HG02759 (cell line): ENCODE results near the gene FBN2.
"Not testable (repeated sequence)": the region's sequence is repeated elsewhere in the genome, so short reads cannot be mapped to it uniquely, and the experiment has no call there.

Source experiments
- ATAC-seq: cut with Tn5 transposase; IDR thresholded peaks from one replicate; pipeline ENCODE4 v1.9.1; 2021; ENCODE audit warnings: mild to moderate bottlenecking, moderate library complexity; ENCODE audit not compliant: unreplicated experiment

Gene FBN2

DNA sequence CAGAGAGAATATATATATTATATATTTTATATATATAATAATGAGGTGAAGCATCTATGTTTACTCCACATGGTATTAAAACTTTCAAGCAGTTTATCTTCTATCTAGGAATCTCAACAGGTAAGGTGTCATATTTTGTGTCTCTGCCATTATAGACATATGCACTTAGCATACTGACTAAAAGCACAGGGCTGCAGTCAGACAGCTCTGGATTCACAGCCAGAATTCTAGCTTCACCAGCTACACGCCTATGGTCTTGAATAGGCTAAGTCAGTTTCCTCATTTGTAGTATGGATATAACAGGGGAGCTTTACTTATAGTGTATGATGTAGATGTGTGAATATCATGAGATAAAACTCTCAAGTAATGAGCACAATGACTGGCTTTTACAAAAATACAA, 57.9 kb downstream of the FBN2 start:
- no peak for ATAC-seq

- no peak for ATAC-seq
Observed at GRCh38 chr5:128478386-128479368, 59.4 kb downstream of the FBN2 start.

GRCh38 chr5:128477944-128478343, 60.1 kb downstream of the FBN2 start:
- ATAC-seq, result no peak

- no peak for ATAC-seq
Observed at GRCh38 chr5:128475693-128476092, 62.4 kb downstream of the FBN2 start.

DNA sequence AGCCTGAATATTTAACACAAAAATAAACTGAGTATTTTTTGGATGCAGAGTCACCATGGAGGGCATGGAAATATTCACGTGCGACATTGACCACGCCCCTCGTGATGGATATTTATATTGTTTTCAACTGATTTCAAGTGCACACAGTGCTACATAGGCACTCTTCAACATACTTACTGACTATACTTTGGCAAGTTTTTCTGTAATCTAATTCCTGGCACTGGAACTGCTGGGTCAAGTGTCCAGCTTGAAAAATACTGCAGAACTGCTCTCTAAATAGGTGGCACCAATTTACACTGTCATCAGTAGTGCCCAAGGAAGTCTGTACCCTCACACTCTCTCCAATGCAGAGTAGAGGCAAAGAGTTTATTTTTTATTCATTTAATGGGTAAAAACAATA, 65.1 kb downstream of the FBN2 start:
- no peak for ATAC-seq

- no peak for ATAC-seq
Observed at GRCh38 chr5:128472036-128472435, 66.0 kb downstream of the FBN2 start.

DNA sequence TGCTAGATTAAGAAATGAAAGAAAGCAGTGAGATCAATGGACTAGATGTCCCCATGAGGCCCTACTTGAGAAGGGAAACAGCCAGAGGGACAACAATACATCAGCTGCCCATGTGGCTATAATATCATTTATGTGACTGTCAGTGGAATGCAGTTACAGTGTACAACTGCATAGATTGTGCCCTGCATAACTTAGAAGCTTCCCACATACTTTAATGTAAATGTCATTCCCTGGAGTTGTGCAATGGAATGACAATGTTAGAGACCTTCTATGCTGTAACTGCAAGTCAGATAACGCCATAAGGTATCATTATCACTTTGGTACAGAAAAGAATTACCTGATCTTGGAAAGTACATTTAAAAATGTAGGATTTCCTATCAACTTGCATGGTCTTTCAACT, 67.4 kb downstream of the FBN2 start:
- ATAC-seq, result no peak

GRCh38 chr5:128469912-128470311, 68.1 kb downstream of the FBN2 start:
- no peak for ATAC-seq

- ATAC-seq, result no peak
Observed at GRCh38 chr5:128466980-128467379, 71.1 kb downstream of the FBN2 start.

- no peak for ATAC-seq
Observed at GRCh38 chr5:128466554-128466953, 71.5 kb downstream of the FBN2 start.

DNA sequence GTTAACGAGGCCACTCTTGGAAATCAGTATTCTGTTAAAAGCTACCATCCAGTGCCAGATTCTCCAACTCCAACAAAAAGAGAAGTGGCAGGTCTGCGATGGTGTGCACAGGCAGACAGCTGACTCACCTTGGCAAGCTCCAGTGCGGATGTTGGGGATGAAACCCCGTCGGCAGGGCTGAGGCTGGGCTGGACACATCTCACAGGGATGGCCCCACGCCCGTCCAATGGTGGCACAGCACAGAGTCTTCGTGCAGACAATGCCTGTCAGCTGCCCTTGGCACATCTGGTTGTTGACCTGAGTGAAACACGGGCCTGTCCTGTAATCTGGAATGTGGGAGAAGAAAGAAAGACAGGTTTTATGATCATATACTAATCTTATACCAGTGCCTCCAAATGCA, 73.4 kb downstream of the FBN2 start:
- no peak for ATAC-seq

- no peak for ATAC-seq
Observed at GRCh38 chr5:128462330-128462729, 75.7 kb downstream of the FBN2 start.

DNA sequence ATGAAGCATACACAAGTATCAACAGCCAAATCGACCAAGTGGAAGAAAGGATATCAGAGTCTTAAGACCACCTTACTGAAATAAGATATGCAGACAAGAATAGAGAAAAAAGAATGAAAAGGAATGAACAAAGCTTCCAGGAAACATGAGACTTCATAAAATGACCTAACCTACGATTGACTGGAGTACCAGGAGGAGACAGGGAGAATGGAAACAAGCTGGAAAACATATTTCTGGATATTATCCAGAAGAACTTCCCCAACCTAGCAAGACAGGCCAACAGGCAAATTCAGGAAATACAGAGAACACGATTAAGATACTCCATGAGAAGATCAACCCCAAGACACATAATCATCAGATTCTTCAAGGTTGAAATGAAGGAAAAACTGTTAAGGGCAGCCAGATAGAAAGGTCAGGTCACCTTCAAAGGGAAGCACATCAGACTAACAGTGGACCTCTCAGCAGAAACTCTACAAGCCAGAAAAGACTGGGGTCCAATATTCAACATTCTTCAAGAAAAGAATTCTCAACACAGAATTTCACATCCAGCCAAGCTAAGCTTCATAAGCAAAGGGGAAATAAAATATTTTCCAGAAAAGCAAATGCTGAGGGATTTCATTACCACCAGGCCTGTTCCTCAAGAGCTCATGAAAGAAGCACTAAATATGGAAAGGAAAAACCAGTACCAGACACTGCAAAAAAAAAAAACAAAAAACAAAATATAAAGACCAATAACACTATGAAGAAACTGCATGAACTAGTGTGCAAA, 80.7 kb downstream of the FBN2 start:
- ATAC-seq, result not testable (repeated sequence)

DNA sequence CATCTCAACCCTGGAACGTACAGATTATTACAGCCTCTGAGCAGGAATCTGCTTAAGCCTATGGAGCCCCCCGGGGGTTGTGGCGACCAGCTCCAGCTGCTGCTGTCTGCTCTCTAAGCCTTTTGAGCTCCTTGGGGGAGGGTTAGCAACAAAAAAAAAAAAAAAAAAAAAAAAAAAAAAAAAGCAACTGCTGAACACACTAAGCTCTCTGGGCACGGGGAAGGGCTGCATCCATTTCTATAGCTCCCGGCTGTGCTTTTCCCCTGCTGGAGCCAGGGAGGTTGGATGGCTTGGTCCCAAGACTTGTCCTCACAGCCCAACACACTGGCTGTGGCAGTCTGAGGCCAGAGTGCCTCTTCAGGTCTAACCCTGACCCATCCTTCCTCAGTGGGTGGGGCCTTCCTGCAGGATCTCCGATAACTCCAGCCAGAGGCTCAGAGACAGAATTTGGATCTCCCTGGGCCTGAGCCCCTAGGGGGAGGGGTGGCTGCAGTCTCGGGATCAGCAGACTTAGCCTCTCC, 82.1 kb downstream of the FBN2 start:
- ATAC-seq, result no peak

GRCh38 chr5:128453121-128453520, 84.9 kb downstream of the FBN2 start:
- no peak for ATAC-seq

DNA sequence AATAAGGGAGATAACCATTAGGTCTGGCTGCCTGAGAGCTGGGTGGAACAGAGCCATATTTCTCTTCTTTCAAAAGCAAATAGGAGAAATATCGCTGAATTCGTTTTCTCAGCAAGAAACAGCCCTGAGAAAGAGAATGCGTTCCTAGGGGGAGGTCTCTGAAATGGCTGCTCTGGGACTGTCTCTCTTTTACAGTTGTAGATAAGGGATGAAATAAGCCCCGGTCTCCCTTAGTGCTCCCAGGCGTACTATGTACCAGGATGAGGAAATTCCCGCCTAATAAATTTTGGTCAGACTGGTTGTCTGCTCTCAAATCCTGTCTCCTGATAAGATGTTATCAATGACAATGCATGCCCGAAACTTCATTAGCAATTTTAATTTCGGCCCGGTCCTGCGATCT, 90.8 kb downstream of the FBN2 start:
- not testable (repeated sequence) for ATAC-seq

- no peak for ATAC-seq
Observed at GRCh38 chr5:128441941-128442350, 96.1 kb downstream of the FBN2 start.

GRCh38 chr5:128441165-128441564, 96.9 kb downstream of the FBN2 start:
- no peak for ATAC-seq

DNA sequence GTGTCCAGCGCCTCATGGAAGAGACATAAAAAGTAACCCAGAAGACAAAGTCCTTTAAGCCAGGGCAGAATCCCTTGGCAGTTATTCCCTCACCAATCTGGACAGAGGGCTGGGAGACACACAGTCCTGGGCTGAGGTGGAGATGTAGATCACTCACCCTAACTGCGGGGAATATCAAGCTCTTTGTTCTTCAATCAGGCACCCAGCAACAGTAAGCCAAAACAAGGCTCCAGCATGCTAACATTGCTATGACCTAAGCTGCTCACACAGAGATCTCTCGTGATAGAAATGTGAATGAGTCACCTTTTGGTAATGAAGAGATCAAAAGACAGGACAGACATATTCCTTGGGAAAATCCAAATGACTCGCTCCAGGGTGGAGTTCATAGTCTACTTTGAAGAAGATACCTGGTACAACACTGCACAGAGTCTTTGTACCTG, 101.3 kb downstream of the FBN2 start:
- ATAC-seq, result no peak

DNA sequence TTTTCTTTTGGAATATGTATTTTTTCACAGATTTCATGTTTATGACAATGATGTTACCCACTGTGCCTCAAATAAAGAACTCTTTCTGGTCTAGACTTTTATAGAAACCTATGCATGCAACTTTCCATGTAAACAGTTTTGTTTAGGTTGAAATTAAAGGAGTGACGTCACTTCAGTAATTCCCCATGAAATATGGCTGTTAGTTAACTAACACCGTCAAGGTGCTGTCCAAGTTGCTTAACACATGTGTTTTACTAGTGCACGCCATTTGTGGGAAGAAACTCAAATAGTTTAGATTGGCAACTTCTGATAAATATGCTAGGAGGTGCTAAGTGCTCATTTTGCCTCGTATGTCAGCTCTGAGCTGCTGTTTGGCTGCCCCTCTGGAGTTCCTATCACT, 102.2 kb downstream of the FBN2 start:
- no peak for ATAC-seq

DNA sequence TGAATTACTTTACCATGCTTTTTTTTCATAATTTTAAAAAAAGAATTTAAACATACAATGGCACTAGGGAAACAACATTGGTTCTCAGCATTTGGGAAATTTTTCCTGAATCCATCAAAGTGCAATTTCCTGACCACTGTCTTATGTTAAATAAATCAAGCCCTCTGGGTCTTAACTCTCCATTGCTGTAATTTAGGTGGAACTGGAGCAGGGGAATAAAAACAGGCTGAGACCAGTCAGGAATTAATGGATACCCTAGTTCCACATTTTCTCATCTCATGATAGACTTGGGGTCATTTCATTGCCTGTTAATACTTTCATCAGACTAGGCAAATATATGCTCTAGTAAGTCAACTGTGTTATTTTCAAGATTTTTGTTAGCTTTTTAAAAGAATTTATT, 103.1 kb downstream of the FBN2 start:
- ATAC-seq, result no peak
